Cerebellar cortex (tissue), 1 donor: ENCODE data around the gene CRYGN.
A peak's percentile ranks its signal among the peaks of the same experiment; 100 is the strongest.

Experiments
- DNase-seq: peaks from one replicate; pipeline ENCODE4 v3.0.0-alpha.2; 2015; ENCODE audit warnings: low spot score

CRYGN gene

DNA sequence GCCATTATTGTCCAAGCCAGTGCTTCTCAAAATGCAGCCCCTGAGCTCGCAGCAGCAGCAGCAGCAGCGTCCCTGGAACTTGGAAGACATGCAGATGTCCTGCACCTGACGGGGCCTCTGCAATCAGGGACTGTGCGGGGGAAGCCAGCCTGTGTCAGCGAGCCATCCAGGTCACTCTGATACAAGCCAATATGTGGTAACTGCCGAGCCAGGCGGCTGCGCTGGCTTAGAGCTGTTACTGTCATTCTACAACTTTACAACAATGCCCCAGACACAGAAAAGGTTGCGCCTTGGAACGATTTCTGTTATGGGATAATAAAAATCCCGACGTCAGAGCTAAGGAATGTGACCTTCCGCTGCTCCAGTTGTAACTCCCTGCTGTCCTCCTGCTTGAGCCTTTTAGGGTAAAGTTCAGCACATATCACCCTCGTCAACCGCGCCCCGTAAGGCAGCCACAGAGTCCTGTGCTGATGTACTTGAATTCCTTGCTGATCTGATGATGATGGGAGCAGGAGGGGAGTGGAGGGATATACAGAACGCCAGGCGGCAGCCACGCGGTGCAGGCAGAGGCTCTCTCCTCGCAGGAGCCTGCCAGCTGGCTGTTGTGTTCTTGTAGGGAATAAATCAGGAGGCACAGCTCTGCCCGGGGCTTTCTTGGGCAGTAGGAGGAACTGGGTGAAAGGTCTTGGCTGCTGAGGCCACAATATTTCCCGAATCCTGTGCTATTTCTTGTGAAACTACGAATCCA lies 20.0 kb upstream of the CRYGN start:
- DNase-seq, result peak; percentile 71

DNA sequence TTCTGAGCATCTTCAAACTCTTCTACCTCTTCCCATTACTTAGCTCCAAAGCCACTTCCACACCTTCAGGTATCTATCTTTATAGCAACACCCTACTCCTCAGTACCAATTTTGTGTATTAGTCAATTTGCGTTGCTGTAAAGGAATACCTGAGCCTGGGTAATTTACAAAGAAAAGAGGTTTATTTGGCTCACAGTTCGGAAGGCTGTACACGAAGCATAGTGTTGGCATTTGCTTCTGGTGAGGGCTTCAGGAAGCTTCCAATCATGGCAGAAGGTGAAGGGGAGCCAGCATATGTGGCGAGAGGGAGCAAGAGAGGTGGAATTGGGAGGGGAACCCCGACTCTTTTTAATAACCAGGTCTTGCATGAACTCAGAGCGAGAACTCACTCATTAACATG lies 17.6 kb upstream of the CRYGN start:
- no peak for DNase-seq

DNA sequence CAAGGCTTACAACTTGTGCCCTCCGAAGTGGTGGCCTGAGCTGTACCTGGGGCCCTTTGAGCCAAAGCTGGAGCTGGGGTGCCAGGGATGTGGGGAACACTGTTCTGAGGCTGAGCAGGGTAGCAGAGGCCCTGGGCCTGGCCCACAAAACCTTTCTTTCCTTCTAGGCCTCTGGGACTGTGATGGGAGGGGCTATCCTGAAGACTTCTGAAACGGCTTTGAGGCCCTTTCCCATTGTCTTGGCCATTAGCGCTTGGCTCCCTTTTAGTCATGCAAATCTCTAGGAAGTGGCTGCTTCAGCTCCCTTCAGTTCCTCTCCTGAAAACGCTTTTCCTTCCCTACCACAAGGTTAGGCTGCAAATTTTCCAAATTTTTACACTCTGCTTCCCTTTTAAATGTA lies 16.8 kb upstream of the CRYGN start:
- no peak for DNase-seq

DNA sequence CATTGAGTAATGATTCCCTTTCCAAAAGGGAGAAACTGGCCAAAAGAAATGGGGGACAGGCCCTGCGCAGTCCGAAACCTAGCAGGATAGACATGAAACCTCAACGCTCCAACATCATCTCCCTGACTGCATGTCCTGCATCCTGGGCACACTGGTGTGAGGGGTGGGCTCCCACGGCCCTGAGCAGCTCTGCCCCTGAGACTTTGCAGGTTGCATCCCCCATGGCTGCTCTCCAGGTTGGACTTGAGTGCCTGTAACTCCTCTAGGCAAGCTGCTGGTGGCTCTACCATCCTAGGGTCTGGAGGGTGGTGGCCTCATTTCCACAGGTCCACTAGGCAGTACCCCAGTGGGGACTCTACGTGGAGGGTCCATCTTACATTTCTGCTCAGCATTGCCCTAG lies 16.3 kb upstream of the CRYGN start:
- no peak for DNase-seq

DNA sequence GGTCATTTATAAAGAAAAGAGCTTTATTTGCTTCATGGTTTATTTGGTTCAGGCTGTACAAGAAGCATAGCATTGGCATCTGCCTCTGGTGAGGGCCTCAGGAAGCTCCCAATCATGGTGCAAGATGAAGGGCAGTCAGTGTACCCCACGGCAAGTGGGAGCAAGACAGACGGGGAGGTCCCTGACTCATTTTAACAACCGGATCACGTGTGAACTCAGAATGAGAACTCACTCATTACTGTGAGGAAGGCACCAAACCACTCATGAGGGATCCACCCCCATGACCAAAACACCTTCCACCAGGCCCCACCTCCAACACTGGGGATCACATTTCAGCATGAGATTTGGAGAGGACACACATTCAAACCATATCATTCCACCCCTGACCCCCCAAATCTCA lies 15.7 kb upstream of the CRYGN start:
- no peak for DNase-seq

DNA sequence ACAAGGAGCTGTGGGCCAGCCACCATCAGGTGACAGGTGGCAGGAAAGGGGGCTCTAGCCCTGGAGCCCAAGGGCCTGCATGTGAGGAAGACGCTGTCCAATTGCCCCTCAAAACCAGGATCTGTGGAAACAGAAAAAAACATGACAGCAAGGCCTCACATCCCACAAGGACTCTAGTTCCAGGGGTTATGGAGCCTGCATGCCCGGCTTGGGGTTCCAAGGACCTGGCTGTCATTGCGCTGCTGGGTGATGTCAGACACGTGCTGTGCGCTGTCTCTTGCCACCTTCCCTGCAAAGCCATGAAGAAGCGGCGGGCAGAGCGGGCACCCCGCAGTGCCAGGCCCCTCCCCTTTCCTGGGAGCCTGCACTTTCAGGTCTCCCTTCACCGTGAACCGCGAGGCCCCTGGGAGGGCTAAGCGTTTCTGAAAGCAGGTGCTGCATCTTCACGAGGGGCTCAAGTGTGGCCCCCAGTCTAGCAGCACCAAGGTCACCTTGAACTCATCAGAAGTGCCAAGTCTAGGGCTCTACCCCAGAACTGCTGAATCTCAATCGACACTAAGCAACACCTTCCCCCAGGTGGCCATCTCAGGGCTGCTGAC lies 15.1 kb upstream of the CRYGN start:
- DNase-seq, result no peak

DNA sequence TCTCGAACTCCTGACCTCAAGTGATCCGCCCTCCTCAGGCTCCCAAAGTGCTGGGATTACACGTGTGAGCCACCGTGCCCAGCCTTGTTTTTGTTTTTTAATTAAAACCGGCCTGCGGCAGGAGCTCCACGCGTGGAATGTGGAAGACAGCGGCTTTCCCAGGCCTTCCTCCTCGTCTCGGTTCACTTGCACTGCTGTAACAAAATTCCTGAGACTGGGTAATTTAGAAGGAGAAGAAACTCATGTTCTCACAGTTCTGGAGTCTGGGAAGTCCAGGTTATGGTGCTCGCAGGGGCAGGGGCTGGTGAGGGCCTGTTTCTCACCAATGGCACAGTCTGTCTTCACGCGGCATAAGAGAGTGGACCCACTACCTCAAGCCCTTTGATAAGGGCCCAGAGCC lies 14.4 kb upstream of the CRYGN start:
- no peak for DNase-seq

DNA sequence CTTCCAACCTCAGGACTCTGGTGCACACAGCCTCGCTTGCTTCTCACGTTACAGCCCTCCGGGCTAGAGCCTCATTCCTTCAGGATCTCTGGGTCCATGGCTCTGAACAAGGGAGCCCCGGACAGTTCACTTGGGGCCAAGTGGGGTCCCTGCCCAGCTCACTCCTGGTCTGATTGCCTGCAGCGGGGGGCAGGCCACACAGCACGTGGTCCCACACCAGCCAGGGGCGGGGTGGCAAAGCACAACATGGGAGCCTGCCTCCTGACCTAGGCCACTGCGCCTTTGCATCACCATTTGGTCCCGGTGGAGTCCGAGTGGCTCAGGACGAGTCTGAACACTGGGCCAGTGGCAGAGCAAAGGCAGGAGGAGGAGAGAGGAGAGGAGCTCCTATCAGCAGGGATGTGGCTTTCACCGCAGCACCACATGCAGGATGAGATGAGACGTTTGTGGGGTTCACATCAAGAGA lies 13.4 kb upstream of the CRYGN start:
- no peak for DNase-seq

DNA sequence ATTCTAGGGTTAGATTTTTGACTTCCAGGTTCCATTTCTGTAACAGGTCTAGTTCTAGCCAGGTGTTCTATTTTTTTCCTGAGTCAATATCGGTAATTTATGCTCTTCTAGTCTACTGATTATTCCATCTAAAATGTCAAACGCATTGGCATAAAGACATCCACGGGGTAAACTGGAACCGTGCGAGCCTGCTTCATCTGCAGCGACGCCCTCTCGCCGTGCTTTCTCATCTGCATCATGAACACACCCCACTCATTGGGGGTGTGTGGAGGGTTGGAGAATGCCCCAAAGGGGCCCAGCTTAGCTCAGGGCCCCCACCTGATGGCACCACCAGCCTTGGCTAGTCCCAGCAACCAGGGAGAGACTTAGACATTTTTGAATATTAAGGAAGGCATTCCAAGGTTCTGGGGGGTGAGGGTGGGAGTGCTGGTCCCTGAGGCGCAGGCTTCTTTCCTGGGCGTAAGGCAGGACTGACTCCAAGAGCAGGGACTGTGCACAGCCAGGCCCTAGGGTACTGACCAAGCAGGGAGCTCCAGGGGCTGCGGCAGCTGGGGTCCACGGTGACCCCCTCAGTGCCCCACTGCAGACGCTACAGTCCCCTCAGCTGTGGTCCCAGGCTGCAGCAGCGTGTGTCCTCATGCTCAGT lies 12.9 kb upstream of the CRYGN start:
- DNase-seq, result no peak

DNA sequence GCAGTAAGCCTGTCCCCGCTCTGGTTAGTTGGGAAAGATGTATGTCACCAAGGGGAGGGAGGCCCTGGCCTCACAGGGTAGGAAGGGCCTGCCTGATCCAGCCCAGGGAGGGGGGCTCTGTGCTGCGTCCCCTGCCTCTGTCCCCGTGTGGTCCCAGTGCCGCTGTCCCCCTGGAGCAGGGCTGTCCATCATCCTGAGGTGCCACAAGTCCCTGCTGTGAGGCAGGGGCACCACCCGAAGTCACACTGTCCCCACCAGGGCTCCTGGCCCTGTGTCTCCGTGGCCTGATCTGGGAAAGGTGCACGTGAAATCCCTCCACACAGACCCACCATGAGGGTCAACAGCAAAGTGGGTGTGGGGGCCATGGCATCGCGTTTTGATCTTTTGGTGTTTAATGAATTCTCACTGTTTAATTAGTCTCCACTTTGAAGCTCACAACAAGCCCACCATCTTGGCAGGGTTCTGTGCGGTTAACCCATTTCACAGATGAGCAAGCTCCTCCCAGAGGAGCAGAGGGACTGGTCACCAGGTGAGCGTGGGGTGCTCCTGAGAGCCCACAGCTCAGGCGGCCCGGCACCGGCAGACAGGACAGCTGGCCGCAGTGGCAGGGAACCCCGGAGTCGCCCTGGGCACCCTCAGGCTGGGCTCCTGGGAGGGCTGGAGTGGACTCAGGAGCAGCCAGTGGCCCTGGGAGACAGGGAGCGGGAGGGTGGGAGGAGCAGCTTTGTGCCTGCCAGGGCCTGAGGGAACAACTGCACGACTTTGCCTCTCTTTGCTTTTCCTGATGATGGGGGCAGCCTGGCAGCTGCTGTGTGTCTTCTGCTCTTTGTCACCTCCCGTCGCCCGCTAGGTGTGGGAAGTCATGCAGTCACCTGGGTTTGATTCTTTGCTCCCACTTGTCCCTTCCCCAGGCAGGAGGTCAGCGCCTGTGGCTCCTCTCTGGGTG lies 12.0 kb upstream of the CRYGN start:
- no peak for DNase-seq

DNA sequence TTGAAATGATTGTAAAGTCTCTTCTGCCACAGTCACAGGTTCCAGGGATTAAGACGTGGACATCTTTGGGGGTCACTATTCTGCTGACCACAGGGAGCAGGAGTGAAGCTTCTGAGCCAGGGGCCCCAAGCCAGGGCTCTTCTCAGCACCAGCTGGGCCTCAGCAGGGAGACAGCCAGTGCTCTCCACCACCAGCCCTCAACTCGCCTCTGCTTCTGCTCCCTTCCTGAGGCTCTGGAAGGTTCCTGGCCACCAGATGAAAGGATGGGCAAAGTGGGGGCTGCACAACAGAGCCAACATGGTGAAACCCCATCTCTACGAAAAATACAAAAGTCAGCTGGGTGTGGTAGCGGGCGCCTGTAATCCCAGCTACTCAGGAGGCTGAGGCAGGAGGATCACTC lies 11.2 kb upstream of the CRYGN start:
- DNase-seq, result no peak

DNA sequence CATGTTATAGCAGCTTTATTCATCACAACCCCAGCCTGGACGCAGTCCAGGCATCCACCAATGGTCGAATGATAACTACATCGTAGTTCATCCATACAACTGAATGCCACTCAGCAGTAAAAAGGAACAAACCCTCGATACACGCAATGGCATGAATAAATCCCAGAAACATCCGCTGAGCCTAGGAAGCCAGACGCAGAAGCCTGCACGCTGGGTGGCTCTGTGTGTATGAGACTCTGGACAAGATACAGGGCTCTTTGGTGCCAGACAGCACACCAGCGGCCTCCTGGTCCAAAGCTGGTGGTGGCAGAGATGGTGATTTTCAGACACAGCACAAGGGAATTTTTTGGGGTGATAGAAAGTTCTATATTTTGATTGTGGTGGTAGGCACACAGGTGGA lies 10.0 kb upstream of the CRYGN start:
- no peak for DNase-seq

DNA sequence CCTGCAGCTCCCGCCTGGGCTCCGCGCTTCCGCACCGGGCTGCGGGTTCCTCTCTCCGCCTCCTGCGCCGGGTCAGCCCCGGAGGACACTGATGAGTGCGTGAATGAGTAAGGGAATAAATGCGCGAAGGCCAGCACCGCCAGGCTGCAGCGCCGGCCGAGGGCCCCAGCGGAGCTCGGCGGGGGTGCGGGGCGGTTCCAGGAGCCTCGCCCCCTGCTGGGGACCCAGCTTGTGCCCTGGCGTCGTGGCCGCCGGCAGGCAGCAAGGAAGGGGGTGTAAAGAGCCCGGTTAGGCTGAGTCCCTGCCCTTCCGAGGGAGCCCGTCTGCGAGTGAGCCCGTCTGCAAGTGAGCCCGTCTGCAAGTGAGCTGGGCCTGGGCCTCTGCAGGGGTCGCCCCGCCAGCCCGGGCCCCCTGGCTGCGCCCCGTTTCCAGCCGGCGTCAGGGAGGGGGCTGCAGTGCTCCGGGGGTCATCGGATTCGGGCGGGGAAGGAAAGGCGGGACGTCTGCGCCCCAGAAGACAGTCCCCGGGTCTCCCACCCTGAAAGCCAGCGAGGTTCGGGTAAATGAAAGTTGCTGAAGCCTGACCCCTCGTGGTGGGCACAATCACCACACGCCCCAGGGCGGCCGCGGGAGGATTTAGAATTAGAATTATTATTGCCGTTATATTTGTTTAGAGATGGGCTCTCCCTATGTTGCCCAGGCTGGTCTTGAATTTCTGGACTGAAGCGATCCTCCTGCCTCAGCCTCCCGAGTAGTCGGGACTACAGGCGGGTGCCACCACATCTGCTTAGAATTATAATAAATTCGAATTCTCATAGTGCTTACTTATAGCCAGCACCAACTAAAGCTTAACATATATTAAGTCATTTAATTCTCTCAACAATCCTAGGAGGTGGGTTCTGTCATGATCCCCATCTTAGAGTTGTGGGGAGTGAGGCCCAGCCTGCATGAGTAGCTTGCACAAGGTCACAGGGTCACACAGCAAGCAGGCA lies 8.6 kb upstream of the CRYGN start:
- DNase-seq, result peak; percentile 37

DNA sequence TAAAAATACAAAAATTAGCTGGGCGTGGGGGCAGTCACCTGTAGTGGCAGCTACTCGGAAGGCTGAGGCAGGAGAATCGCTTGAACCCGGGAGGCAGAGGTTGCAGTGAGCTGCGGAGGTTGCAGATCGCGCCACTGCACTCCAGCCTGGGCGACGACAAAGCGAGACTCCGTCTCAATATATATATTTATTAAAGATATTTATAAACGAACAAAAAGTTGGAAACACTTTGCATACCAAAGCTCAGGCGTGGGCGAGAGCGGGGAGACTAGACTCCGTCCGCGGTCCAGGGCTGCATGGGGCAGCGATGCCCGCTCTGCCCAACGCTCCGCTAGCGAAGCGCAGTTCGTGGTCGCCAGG lies 7.9 kb upstream of the CRYGN start:
- no peak for DNase-seq

DNA sequence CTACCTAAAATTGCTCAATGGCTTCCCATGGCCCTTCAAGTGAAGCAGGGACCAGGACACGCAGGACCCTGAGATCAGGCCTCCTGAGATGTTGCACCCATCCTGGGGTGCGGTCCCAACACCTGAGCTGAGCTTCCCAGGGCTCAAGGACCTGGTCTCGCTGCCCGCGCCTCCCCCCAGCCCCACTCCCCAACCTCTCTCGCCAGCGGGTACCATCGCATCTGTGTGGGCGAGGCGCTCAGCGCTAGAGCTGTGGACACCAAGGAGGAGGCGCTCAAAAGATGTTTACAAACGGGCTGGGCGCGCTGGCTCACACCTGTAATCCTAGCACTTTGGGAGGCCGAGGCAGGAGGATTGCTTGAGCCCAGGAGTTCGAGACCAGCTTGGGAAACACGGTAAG lies 7.4 kb upstream of the CRYGN start:
- DNase-seq, result no peak

DNA sequence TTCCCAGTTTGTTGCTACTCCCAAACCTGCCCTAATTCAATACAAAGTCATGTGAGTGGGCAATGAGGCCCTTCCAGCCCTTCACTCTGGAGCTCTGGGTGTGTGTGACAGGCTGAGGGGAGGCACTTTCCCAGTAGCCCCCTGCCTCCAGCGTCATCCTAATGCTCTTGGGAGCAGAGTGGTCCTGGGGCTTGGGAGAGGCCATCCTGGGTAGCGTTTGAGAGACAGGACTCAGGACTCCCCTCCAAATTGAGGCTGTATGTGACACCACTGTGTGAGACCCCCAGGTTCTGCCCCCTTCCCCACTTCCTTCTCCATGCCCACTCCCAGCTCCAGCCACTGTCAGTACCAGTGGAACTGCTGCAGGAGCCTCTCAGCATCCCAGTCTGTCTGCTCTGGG lies 6.5 kb upstream of the CRYGN start:
- DNase-seq, result no peak

DNA sequence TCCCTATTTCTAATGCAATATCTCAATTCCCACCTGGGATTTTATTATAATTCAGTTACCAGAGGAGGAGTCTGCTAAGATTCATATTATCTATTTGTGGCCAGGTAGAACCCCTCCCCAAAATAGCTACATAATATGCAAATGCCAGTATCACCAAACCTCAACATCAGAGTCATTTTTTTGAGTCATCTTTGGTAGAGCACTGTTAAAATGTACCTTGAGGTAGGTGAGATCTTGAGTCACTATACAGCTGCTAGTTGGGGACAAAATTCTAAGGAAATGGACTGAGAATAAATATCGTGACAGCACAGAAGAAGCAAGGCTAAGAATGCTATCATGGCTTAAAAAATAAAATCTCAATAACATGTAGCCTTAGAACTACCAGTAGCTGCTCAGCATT lies 4.7 kb upstream of the CRYGN start:
- no peak for DNase-seq

DNA sequence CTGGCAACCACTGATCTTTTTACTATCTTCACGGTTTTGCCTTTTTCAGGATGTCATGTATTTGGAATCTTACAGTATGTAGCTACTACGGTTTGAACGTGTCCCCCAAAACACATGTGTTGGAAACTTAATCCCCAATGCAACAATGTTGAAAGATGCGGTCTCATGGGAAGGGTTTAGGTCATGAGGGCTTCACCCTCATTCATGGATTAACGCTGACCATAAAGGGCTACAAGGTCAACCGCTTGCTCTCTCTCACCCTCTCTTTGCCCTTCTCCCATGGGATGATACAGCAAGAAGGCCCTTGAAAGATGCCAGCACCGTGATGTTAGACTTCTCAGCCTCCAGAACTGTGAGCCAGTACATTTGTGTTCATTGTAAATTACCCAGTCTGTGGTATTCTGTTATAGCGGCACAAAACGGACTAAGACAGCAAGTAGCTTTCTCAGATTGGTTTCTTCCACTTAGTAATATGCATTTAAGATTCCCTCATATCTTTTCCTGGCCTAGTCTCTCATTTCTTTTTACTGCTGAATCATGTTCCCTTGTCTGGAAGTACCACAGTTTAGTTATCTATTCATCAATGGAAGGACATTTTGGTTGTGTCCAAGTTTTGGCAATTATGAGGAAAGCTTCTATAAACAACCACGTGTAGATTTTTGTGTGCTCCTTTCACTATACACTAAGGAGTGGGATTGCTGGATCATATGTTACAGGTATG lies 3.0 kb upstream of the CRYGN start:
- no peak for DNase-seq

DNA sequence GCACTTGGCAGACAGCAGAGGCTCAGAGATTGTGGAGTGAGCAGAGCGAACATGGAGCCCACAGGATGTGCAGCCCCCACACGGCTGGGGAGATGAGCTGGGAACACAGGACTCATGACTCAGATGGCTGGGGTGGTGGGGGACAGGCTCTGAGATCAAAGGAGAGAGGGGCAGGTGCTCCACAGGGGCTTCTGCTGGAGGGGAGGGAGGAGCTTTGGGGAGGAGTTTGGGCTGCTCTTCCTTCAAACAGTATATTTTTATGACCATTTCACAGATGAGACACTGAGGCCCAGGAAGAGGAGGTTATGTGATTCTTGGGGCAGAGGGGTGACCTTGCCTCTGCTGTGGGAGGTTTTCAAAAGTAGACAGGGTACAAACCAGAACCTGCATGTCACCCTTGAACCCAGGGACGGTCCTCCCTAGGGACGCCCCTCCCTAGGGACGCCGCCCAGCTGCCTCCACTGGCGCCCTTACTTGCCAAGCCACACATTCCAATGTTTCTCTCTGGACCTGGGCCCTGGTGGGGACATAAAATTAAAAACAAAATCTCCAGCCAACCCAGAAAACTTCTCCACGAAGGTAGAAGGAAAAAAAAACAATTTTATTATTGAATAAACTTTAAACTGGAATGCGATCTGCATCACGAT lies 981 bp upstream of the CRYGN start:
- DNase-seq, result no peak
